H1 (cell line): ENCODE results near the gene PIAS1. TPM values are rescaled to one million over a fixed set of nuclear protein-coding genes. Genes with fewer than 3 reads are reported as not detected.

Experiments used
- CTCF ChIA-PET: fragments of 300-600 bp; sonication (Branson Sonifier 250); formaldehyde crosslinking; loops from one replicate; lab custom pipeline; 2021; ENCODE audit not compliant: partially characterized antibody; lab: Charles Lee
- POLR2A ChIA-PET: fragments of 300-600 bp; sonication (Branson Sonifier 250); formaldehyde crosslinking; loops from one replicate; lab custom pipeline; 2021; ENCODE audit warnings: inconsistent platforms; ENCODE audit not compliant: partially characterized antibody; lab: Charles Lee
- DNase-seq, 2 experiments: peaks; one replicate each; pipeline versions ENCODE4 v3.0.0 to v3.0.0-alpha.2; 2010 to 2022; ENCODE audit warnings: low spot score in 2 of 2, low read depth in 1 of 2, mixed read lengths in 1 of 2
- FAIRE-seq: peaks from 2 replicates; lab custom pipeline; 2011; peaks lifted over from hg19 to GRCh38; lab: Jason Lieb, UNC
- H2AFZ ChIP-seq: 2 replicates; pipeline ENCODE4 v1.8.1; 2012; ENCODE audit warnings: low read length, inconsistent platforms
- H2AK5ac ChIP-seq: 2 replicates; pipeline ENCODE4 v1.6.1; 2013; ENCODE audit warnings: low read depth, low read length
- H2BK120ac ChIP-seq: replicated peaks from 2 replicates; pipeline ENCODE3; 2013; ENCODE audit warnings: low read depth, low read length, inconsistent platforms
- H2BK12ac ChIP-seq: 2 replicates; pipeline ENCODE4 v1.6.1; 2013; ENCODE audit warnings: low read depth, low read length
- H2BK15ac ChIP-seq: 2 replicates; pipeline ENCODE4 v1.6.1; 2013; ENCODE audit warnings: low read length
- H2BK20ac ChIP-seq: 2 replicates; pipeline ENCODE4 v1.6.1; 2013; ENCODE audit warnings: low read length
- H2BK5ac ChIP-seq: 2 replicates; pipeline ENCODE4 v1.6.1; 2013; ENCODE audit warnings: low read depth, low read length
- H3K14ac ChIP-seq: 2 replicates; pipeline ENCODE4 v1.6.1; 2013; ENCODE audit warnings: inconsistent platforms; ENCODE audit not compliant: insufficient read length
- H3K18ac ChIP-seq: 2 replicates; pipeline ENCODE4 v1.6.1; 2013; ENCODE audit warnings: low read length; ENCODE audit errors: extremely low read depth
- H3K23ac ChIP-seq: 2 replicates; pipeline ENCODE4 v1.6.1; 2013; ENCODE audit warnings: inconsistent platforms; ENCODE audit not compliant: insufficient read length
- H3K23me2 ChIP-seq: 2 replicates; pipeline ENCODE4 v1.6.1; 2013; ENCODE audit warnings: low read depth, low read length
- H3K27ac ChIP-seq: 2 replicates; pipeline ENCODE4 v1.6.1; 2011; ENCODE audit warnings: low read depth, low read length, inconsistent platforms
- H3K27me3 ChIP-seq, 4 experiments: replicated peaks in 1 of 4; 1 replicate in 1 of 4; 2 replicates in 3 of 4; pipeline versions ENCODE4 v1.6.1 to v1.8.1; 2011 to 2013; ENCODE audit warnings: low read length in 3 of 4, mild to moderate bottlenecking in 3 of 4, inconsistent platforms in 2 of 4, mixed read lengths in 2 of 4, moderate library complexity in 1 of 4; ENCODE audit not compliant: control insufficient read depth in 3 of 4, insufficient read depth in 3 of 4; ENCODE audit errors: extremely low read depth in 1 of 4
- H3K36me3 ChIP-seq, 4 experiments: 2 replicates each; pipeline versions ENCODE4 v1.6.1 to v1.8.1; 2011 to 2013; ENCODE audit warnings: mild to moderate bottlenecking in 4 of 4, low read length in 3 of 4, moderate library complexity in 2 of 4, control low read depth in 1 of 4, inconsistent platforms in 1 of 4; ENCODE audit not compliant: insufficient read depth in 4 of 4, control insufficient read depth in 2 of 4
- H3K4ac ChIP-seq: replicated peaks from 2 replicates; pipeline ENCODE3; 2013; ENCODE audit warnings: low read length, low read depth, mixed read lengths, inconsistent platforms; ENCODE audit not compliant: insufficient read length
- H3K4me1 ChIP-seq, 4 experiments: replicated peaks in 1 of 4; 1 replicate in 1 of 4; 2 replicates in 3 of 4; pipeline versions ENCODE4 v1.6.1 to v1.8.1; 2011 to 2013; ENCODE audit warnings: low read length in 3 of 4, inconsistent platforms in 2 of 4, mixed read lengths in 1 of 4; ENCODE audit not compliant: insufficient read depth in 4 of 4, control insufficient read depth in 3 of 4
- H3K4me2 ChIP-seq, 2 experiments: 2 replicates each; pipeline versions ENCODE4 v1.6.1 to v1.8.1; 2011 to 2013; ENCODE audit warnings: low read depth in 2 of 2, low read length in 2 of 2, control low read depth in 1 of 2, inconsistent platforms in 1 of 2, mild to moderate bottlenecking in 1 of 2; ENCODE audit not compliant: insufficient read depth in 1 of 2
- H3K4me3 ChIP-seq, 4 experiments: fragments of 200-600, 300-600 bp in 1 of 4; sonication (generic), shearing (Covaris generic), sonication (Bioruptor Twin) in 1 of 4; 2 replicates each; pipeline versions ENCODE4 v1.5.1 to v1.8.1; 2011 to 2016; ENCODE audit warnings: low read length in 4 of 4, low read depth in 3 of 4, control low read depth in 2 of 4, inconsistent platforms in 2 of 4, mild to moderate bottlenecking in 2 of 4, mixed read lengths in 1 of 4, moderate library complexity in 1 of 4; ENCODE audit not compliant: insufficient read depth in 2 of 4; ENCODE audit errors: extremely low read depth in 1 of 4
- H3K56ac ChIP-seq: replicated peaks from 2 replicates; pipeline ENCODE3; 2013; ENCODE audit warnings: low read depth, mild to moderate bottlenecking, mixed read lengths, low read length, inconsistent platforms; ENCODE audit not compliant: insufficient read length
- H3K79me1 ChIP-seq: 2 replicates; pipeline ENCODE4 v1.6.1; 2013; ENCODE audit warnings: low read depth, low read length, control low read depth
- H3K79me2 ChIP-seq, 2 experiments: 2 replicates each; pipeline versions ENCODE4 v1.6.1 to v1.8.1; 2012 to 2013; ENCODE audit warnings: low read length in 2 of 2, mild to moderate bottlenecking in 2 of 2, inconsistent platforms in 1 of 2; ENCODE audit not compliant: insufficient read depth in 2 of 2, control insufficient read depth in 1 of 2
- H3K9ac ChIP-seq, 4 experiments: replicated peaks in 1 of 4; 1 replicate in 1 of 4; 2 replicates in 3 of 4; pipeline versions ENCODE4 v1.6.1 to v1.8.1; 2011 to 2013; ENCODE audit warnings: low read depth in 3 of 4, low read length in 3 of 4, control low read depth in 2 of 4, mild to moderate bottlenecking in 2 of 4, moderate library complexity in 2 of 4, inconsistent platforms in 1 of 4; ENCODE audit errors: extremely low read depth in 1 of 4
- H3K9me3 ChIP-seq, 2 experiments: 2 replicates each; pipeline versions ENCODE4 v1.6.1 to v1.8.1; 2012 to 2013; ENCODE audit warnings: mild to moderate bottlenecking in 2 of 2, moderate library complexity in 2 of 2, control low read depth in 1 of 2, inconsistent platforms in 1 of 2, low read depth in 1 of 2, low read length in 1 of 2, mixed read lengths in 1 of 2; ENCODE audit not compliant: insufficient read depth in 2 of 2
- H4K20me1 ChIP-seq, 2 experiments: replicated peaks in 1 of 2; 2 replicates each; pipeline versions ENCODE3 to v1.8.1; 2011 to 2013; ENCODE audit warnings: inconsistent platforms in 2 of 2, low read length in 2 of 2, mild to moderate bottlenecking in 1 of 2; ENCODE audit not compliant: insufficient read depth in 2 of 2, control insufficient read depth in 1 of 2
- H4K5ac ChIP-seq: 2 replicates; pipeline ENCODE4 v1.6.1; 2013; ENCODE audit warnings: low read length, low read depth, mixed read lengths, inconsistent platforms; ENCODE audit not compliant: insufficient read length
- H4K8ac ChIP-seq: 2 replicates; pipeline ENCODE4 v1.8.0; 2013; ENCODE audit warnings: mild to moderate bottlenecking, moderate library complexity, low read length, inconsistent platforms; ENCODE audit not compliant: insufficient read depth; ENCODE audit errors: extremely low read depth
- H4K91ac ChIP-seq: replicated peaks from 2 replicates; pipeline ENCODE3; 2013; ENCODE audit warnings: low read length, mixed read lengths, inconsistent platforms; ENCODE audit not compliant: insufficient read length
- CREB1 ChIP-seq: IDR thresholded peaks from 2 replicates; pipeline ENCODE4 v1.6.1; 2012; ENCODE audit warnings: inconsistent platforms
- GABPA ChIP-seq: IDR thresholded peaks from 2 replicates; pipeline ENCODE4 v1.6.1; 2011; ENCODE audit warnings: mild to moderate bottlenecking, low read length, moderate library complexity, borderline replicate concordance; ENCODE audit not compliant: insufficient read depth
- GTF2F1 ChIP-seq: IDR thresholded peaks from 2 replicates; pipeline ENCODE4 v1.6.1; 2012; ENCODE audit warnings: low read depth, low read length, improper control_type of control experiment, borderline replicate concordance
- SP1 ChIP-seq: IDR thresholded peaks from 2 replicates; pipeline ENCODE4 v1.6.1; 2011; ENCODE audit warnings: low read depth, low read length
- TAF1 ChIP-seq: IDR thresholded peaks from 2 replicates; pipeline ENCODE4 v1.6.1; 2011; ENCODE audit warnings: mild to moderate bottlenecking, low read depth, low read length
- WGBS, 2 experiments: shearing (Covaris generic) in 1 of 2; methylation state at CpG; one replicate each; pipeline versions ENCODE4 v1.1.6 to v1.1.7; 2013 to 2015; ENCODE audit warnings: low lambda C conversion rate in 2 of 2, mixed read lengths in 2 of 2, inconsistent platforms in 1 of 2, low coverage in 1 of 2, missing lambda C conversion rate in 1 of 2; ENCODE audit not compliant: insufficient replicate concordance in 2 of 2, insufficient coverage in 1 of 2, insufficient read length in 1 of 2; ENCODE audit errors: extremely low coverage in 1 of 2, missing lambda C conversion rate in 1 of 2; 5-methylcytosine and 5-hydroxymethylcytosine counted together
- polyA plus RNA-seq, 7 experiments: library from polyadenylated mRNA; depleted of rRNA in 3 of 7; stranded (reverse) in 5 of 7; unstranded in 2 of 7; fragments of >200 nt in 5 of 7; fragments of 200-250 nt in 2 of 7; gene quantifications; 1 replicate in 5 of 7; 2 replicates in 1 of 7; 4 replicates in 1 of 7; pipeline versions ENCODE4 v1.2.1 to v1.2.3, GENCODE V29; 2011 to 2013; ENCODE audit warnings: missing spikeins in 2 of 7, mixed read lengths in 2 of 7
- total RNA-seq: library from RNA; stranded (reverse); fragmentation: NEBNext Ultra II Directional; extraction: Animal tissue kit (Norgen Biotek cat#: 25700); gene quantifications from 2 replicates; pipeline ENCODE4 v1.2.1, GENCODE V29; 2021

Gene PIAS1
- total and polyA plus RNA-seq, 2 of the 8 experiments (the other 6 are each of a cell fraction or from before 2014, with no cell fraction given), result 30.8 to 34.5 TPM

GRCh38 chr15:68025835-68026424 lies 28.2 kb upstream of the PIAS1 start:
- H4K8ac ChIP-seq, result no peak overlapping the region
- no peak overlapping the region for H2BK5ac ChIP-seq
- H2BK20ac ChIP-seq, result no peak overlapping the region
- 0 out of 7 replicates have a peak, but pooled peaks cover 0 to 2% (median 0%) of the 10 kb centered on the region in 4 experiments for H3K27me3 ChIP-seq
- FAIRE-seq (no peak), DNase-seq (no peak)
- H3K79me2 ChIP-seq, result no peaks in the 10 kb centered on the region
- no peak overlapping the region for H3K4ac ChIP-seq
- no peak overlapping the region for H3K18ac ChIP-seq
- H2AK5ac ChIP-seq, result no peak overlapping the region
- CTCF ChIA-PET, result no interaction called here
- WGBS, 2 experiments, result 88% methylated on average over 6 of the region's 6 CpGs; no CpG with 5 or more reads in 1 of the 2 experiments
- no peak overlapping the region for H3K27ac ChIP-seq
- no peak overlapping the region for H2BK12ac ChIP-seq
- POLR2A ChIA-PET, result no interaction called here
- no peak overlapping the region for H3K23ac ChIP-seq
- H3K79me1 ChIP-seq, result no peaks in the 10 kb centered on the region
- H3K36me3 ChIP-seq, result no peaks in the 10 kb centered on the region
- H3K9me3 ChIP-seq, result no peaks in the 10 kb centered on the region
- H4K91ac ChIP-seq, result no peak overlapping the region
- no peaks in the 10 kb centered on the region for H4K20me1 ChIP-seq
- no peaks in the 10 kb centered on the region for H3K23me2 ChIP-seq
- H3K56ac ChIP-seq, result no peak overlapping the region
- TF ChIP-seq GTF2F1 (no peak), GABPA (no peak), CREB1 (no peak), TAF1 (no peak), SP1 (no peak)
- TF ChIP-seq, all 59 proteins: peak for 0
- no peak overlapping the region for H3K9ac ChIP-seq
- H2BK120ac ChIP-seq, result no peak overlapping the region
- no peak overlapping the region for H3K4me2 ChIP-seq
- no peak overlapping the region for H3K4me3 ChIP-seq
- no peak overlapping the region for H4K5ac ChIP-seq
- no peak overlapping the region for H2AFZ ChIP-seq
- no peak overlapping the region for H2BK15ac ChIP-seq
- no peaks in the 10 kb centered on the region for H3K4me1 ChIP-seq
- no peak overlapping the region for H3K14ac ChIP-seq
